PC-9 (cell line): ENCODE results near the gene DET1.

ENCODE experiments used
- CTCF ChIP-seq: fragments of 200-600 bp; sonication (generic); conservative IDR thresholded peaks from 2 replicates; pipeline ENCODE4 v1.6.1; 2017; ENCODE audit warnings: mixed run types, antibody characterized with exemption, mild to moderate bottlenecking, moderate library complexity
- EZH2 ChIP-seq: fragments of 200-600 bp; sonication (generic); IDR thresholded peaks from 2 replicates; pipeline ENCODE4 v1.8.0; 2017; ENCODE audit warnings: antibody characterized with exemption, low read depth

- TF ChIP-seq CTCF (no peak), EZH2 (no peak)
Measured at GRCh38 chr15:88506628-88507027, 39.9 kb downstream of the DET1 start.
